22Rv1 (cell line): Measurements from ENCODE around the gene CCR1.

Experiments used
- H3K27ac ChIP-seq: fragments of 450-650 bp; 2 replicates; pipeline ENCODE4 v1.5.1; 2017
- CTCF ChIP-seq: fragments of 450-650 bp; IDR thresholded peaks from 2 replicates; pipeline ENCODE4 v1.5.1; 2017; ENCODE audit warnings: mild to moderate bottlenecking
- ZFX ChIP-seq: fragments of 450-650 bp; IDR thresholded peaks from 2 replicates; pipeline ENCODE4 v1.6.1; 2017; ENCODE audit warnings: antibody characterized with exemption, borderline replicate concordance

The CCR1 gene

DNA sequence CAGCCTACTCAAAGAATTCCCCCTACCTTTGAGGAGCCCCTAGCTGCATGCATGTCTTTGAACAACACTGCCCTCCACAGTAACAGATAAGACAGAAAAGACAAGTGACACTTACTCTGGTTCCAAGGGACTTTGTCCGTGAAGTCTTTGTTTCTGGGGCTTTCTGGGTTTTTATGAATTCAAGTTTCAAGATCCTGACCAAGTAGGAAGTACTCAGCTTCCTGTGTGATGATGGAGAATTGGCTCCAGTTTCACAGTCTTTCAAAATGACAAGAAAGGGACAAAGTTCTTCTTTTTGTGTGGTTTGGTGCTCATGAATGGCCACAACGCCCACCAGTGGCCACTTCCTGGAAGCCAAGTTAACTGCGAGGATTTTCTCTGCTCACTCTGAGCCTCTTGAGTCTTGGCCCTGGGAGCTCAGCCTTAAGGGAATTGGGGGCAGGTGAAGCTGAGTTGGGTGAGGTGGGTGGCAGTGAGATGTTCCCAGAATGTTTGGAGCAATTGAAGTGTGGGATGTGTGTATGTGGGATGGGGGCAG, at the start of gene CCR1:
CCR1 (minus strand) TSS at position 147 of the 538 bp plus-strand sequence. CDS start 4,000 bp downstream, outside the sequence.
- TF ChIP-seq ZFX (no peak), CTCF (peak; percentile 65)
- H3K27ac ChIP-seq = no peak within 1 kb of the TSS

DNA sequence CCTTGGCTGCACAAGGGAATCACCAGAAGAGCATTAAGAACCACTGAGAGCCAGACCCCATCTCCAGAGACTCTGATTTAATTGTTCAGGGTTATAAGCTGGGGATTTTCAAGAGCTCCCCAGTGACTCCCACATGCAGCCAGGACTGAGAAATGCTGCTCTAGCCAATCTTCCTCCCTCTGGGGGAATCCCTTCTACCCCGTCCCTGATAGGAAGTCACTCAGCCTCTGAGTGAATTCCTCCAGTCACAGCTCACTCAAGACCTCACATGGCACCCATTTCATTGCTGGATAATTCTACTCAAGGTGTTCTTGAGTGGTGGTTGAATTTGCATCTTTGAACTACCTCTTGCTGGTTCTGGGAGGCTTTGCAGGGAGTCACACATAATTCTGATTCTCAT, 44.9 kb upstream of the CCR1 start:
- no peak overlapping the region for H3K27ac ChIP-seq
- no peak for TF ChIP-seq ZFX
- TF ChIP-seq CTCF = no peak

GRCh38 chr3:46245146-46245545, 37.0 kb upstream of the CCR1 start:
- TF ChIP-seq ZFX (no peak), CTCF (no peak)
- no peak overlapping the region for H3K27ac ChIP-seq

GRCh38 chr3:46243560-46243959, 35.4 kb upstream of the CCR1 start:
- TF ChIP-seq ZFX = no peak
- no peak for TF ChIP-seq CTCF
- H3K27ac ChIP-seq = no peak overlapping the region

- TF ChIP-seq CTCF = no peak
- no peak for TF ChIP-seq ZFX
- H3K27ac ChIP-seq = no peak within 1 kb of the TSS
These were observed 34.0 kb upstream of the CCR1 start, which contains the start of gene CCR3 for GRCh38 chr3:46242120-46242519. Gene CCR3 (plus strand): TSS chr3:46242460. CDS start chr3:46265159, 22,699 bp downstream.

DNA sequence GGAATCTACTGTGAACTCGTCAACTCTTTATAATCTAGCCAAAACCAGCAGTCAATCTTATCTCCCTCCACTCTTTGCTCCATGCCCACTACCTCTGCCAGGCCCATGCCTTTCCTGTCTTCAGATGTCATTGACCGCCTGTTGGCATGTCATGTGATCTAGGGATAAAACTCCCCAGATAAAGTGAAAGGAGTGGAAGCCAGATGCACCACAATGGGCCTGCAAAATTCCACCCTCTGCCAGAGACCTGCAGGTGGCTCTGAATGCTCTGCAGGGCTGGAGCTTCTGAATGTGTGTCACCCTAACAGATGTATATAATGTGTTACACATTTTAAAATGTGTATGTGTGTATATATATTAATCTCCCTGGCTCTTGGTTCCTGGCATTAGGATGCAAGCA, 31.8 kb upstream of the CCR1 start:
- no peak for TF ChIP-seq CTCF
- no peak for TF ChIP-seq ZFX
- H3K27ac ChIP-seq = no peak overlapping the region

DNA sequence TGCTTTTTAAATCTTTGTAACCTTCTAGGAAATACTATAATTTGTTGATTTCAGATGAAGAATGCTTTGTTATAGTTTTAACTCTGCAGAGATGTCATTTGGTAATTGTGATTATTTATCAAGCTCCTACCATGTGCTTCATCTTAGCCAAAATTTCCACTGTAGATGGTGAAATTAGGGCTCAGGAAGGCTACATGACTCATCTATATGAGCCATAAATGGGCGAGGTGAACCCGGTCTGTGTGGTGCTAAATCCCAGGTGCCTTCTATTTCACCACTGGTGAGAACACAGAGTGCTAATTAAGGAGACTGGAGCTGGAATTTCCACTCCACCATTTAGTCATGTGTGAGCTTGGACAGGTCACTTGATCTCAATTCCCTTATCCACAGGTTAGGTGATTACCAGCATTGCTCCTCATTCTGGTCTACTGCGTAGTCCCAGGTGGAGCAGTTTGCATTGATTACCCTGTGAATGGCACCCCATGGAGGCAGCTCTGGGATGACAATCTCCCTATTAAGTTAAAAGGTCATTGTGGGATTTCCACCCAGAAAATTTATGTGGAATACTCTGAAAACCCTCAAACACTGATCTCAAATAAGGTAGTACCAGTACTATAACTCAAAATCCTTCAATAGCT, 31.3 kb upstream of the CCR1 start:
- H3K27ac ChIP-seq = no peak overlapping the region
- no peak for TF ChIP-seq ZFX
- TF ChIP-seq CTCF = no peak
